LHCN-M2 (cell line): ENCODE data around the gene CFAP99. TPM values are rescaled to one million over a fixed set of nuclear protein-coding genes. Genes with fewer than 3 reads are reported as not detected.
A peak's percentile ranks its signal among the peaks of the same experiment; 100 is the strongest.
"Not testable (repeated sequence)": the region's sequence is repeated elsewhere in the genome, so short reads cannot be mapped to it uniquely, and the experiment has no call there.

Experiments used
- DNase-seq: peaks from one replicate; pipeline ENCODE4 v3.0.0-alpha.2; 2012; ENCODE audit warnings: low read depth
- polyA plus RNA-seq: library from polyadenylated mRNA; unstranded; fragments of >200 nt; gene quantifications from one replicate; pipeline ENCODE4 v1.2.1, GENCODE V29; 2012; ENCODE audit warnings: missing spikeins
- total RNA-seq: library from RNA; depleted of rRNA; stranded (reverse); fragments of >200 nt; gene quantifications from 2 replicates; pipeline ENCODE4 v1.2.3, GENCODE V29; 2014; rRNA removed

Gene CFAP99
- not detected in 2 replicates for total RNA-seq
- polyA plus RNA-seq, result not detected

DNA sequence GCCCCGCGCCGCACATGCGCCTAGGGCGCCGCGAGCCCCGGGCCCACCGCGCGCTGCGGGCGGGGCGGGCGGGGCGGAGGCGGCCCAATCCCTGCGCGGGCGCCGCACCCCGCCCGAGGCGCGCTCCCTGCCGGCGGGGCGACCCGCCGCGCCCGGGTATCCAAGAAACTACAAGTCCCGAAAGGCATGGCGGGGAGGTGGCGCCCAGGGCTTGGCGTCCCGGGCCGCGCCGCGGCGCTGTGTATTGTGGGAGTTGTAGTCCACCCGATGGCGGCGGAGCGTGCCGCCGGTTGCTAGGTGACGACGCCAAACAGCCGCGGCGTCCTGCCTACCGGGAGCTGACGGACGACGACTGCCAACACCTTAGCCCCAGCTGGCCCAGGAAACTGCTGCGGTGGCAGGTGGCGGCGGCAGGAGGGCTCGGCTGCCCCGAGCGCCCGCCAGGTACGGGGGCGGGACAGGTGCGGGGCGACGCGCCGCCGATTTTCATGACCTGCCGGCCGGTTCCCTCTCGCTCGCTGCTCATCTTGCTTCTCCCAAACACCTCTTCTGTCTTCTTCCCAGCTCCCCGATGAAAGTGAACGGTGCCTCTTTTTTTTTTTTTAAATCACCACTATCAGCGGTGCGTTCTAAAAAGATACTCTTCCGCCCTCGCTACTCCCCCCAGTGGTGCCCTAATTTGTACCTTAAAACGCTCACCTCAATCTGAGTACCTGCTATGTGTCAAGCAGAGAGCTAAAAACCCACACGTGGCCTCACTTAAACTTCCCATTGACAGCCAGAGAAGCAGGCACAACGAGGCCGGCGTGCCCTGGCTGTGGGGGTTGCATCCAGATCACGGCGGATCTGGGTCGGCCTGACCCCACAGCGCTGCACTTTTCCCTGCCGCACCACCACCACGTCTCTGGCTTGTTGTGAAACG is at the start of gene CFAP99:
TSS of gene CFAP99 (plus strand) at position 306 of the 922 bp plus-strand sequence.
- peak; percentile 87 for DNase-seq

DNA sequence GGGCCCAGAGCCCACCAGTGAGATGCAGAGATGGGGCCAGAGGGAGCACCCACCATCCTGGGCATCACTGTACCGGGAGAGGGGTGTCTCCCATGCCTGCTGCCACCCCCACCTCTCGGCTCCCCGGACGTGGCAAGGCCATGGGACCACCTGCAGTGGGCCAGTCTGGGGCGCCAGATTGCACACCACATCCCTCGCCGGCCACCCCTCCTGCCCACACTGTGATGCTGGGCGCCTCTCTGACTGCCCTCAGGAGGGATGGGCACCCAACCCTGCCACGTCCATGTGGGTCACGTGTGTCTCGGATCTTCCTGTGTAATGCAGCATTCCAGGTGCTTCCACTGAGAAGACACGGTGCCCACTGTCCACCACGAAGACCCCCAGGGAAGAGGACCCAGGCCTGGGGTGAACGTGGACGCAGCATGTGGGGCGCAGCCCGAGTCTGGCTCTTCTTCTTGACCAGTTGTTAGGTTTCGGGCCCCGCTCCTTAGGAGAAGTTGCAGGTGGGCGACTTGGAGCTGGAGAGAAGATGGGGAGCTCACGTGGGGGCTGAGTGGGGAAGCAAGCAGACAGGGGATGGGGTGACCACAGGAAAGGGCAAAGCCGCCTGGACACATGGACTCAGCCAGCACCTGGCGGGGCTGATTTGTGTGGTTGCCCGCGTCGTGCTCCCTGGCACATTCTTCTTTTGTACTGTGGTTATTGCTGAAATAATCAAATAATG is 48.0 kb upstream of the CFAP99 start:
- DNase-seq, result no peak

- no peak for DNase-seq
These were observed 46.8 kb upstream of the CFAP99 start for GRCh38 chr4:2371765-2372487.

DNA sequence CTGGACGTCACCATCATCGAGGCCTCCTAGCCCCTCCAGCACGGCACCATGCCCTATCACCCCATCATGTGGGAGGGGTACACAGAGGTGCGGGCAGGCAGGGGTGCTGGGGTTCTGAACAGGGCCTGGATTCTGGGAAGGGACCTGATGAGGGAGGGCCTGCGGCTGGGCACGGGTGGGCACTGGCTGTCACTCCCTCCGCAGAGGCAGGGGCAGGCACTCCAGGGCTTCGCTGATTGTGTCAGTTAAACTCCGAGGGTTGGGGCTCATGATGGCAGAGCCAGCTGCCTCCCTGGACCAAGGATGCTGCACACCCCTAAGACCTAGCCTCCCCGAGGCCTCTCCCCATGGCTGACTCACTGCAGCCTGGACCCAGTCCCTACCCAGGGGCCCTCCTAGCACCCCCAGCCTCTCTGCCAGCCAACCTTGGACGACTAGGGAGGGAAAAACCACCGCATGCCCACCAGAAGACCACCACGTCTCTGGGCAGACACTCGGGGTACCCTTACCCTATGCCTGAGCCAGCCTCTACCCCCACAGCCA is 46.2 kb upstream of the CFAP99 start:
- no peak for DNase-seq

DNA sequence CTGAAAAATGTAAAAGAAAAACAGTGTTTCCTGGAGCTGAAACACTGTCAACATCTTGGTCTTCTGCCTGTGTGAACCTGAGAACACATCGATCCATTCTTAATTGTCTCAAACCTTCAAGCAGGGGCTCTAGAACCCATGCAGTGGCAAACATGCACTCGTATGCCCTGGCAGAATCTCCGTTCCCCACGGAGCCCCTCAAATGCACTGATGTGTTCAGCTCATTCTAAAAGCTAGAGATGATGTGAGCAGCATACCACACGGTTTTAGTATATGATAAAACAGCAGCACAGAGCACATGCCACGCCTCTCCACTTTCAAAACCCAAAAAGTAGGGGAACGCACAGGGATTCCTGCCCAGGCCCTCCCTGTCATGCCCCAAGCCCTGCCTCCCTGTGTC is 45.2 kb upstream of the CFAP99 start:
- no peak for DNase-seq

- DNase-seq, result no peak
These were observed 43.3 kb upstream of the CFAP99 start for GRCh38 chr4:2375427-2375826.

DNA sequence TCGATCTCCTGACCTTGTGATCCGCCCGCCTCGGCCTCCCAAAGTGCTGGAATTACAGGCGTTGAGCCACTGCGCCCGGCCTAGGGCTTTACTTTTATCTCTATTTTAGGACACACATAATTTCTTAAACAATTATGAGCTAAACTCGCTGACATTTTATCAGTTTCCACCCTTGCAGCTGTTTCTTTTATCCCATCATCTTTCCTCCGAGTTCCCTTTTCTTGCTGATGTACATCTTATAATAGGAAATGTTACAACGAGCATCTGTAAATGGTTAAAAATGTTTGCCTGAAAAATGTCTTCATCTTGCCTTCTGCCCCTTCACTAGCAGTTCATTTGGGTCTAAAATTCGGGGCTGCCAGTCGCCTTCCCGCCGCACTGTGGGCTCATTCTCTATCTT is 41.5 kb upstream of the CFAP99 start:
- DNase-seq, result no peak

- no peak for DNase-seq
These were observed 40.4 kb upstream of the CFAP99 start for GRCh38 chr4:2378401-2378800.

DNA sequence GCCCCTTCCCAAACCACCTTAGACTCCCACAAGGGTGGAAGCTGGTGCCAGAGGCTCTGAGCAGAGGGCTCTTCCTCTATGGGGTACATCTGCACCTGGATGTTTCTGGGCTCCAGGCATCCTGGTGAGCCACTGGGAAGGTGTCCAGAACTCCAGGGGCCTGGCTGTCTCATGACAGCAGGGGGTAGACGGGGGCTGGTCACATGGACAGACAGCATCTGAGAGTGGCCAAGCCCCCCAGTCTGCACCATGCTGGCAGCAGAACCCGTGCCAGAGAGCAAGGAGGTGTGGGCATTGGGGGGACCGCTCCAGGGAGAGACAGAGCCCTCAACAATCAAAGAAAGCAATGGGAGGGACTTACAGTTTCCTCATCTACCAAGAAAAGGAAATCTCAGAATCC is 39.9 kb upstream of the CFAP99 start:
- DNase-seq, result no peak

DNA sequence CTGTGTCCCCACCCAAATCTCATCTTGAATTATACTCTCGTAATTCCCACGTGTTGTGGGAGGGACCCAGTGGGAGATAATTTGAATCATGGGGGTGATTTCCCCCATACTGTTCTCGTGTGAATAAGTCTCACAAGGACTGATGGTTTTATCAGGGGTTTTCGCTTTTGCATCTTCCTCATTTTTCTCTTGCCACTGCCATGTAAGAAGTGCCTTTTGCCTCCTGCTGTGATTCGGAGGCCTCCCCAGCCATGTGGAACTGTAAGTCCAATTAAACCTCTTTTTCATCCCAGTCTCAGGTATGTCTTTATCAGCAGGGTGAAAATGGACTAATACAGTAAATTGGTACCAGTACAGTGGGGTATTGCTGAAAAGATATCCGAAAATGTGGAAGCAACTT is 38.2 kb upstream of the CFAP99 start:
- not testable (repeated sequence) for DNase-seq

- DNase-seq, result not testable (repeated sequence)
These were observed 36.0 kb upstream of the CFAP99 start for GRCh38 chr4:2382769-2383202.

- not testable (repeated sequence) for DNase-seq
These were observed 35.5 kb upstream of the CFAP99 start for GRCh38 chr4:2383220-2383631.

- no peak for DNase-seq
These were observed 35.0 kb upstream of the CFAP99 start for GRCh38 chr4:2383760-2384159.

- no peak for DNase-seq
These were observed 34.5 kb upstream of the CFAP99 start for GRCh38 chr4:2384245-2384644.

DNA sequence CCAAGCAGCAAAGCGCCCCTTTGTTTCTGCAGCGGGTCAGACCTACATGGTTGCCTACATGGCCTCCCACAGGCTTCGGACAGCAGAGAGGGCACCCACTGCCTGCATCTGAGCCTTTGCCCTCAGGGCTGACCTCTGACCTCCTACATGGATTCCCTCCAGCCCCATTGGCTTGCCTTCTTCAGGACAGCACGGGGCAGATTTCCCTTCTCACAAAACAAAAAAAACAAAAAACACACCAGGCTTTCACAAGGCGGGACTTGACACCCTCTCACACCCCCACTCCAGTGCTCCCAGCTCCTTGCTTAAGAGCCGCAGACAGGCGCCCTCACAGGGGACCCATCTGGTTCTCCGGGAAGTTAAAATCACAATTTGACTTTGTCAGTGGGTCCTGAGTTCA is 33.2 kb upstream of the CFAP99 start:
- no peak for DNase-seq

GRCh38 chr4:2386717-2387116 is 32.0 kb upstream of the CFAP99 start:
- DNase-seq, result no peak

DNA sequence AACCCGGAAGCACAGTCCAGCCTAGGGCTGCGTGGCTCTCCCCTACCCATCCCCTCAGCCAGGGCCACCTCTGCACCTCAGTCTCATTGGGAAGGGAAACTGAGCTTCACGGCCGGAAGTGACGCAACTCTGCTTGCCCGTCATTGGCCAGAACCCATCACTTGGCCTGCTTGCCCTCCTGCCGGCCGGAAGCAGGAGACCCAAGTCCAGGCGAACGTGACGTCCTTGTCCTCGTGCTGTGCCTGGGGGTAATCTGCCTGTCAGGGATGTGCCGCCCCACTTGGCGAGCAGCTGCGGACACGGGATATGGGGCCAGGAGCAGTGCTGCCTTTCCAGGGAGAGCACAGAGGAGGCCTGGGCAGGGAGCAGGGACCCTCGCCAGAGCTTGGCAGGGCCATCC is 31.5 kb upstream of the CFAP99 start:
- DNase-seq, result no peak

- DNase-seq, result no peak
These were observed 30.9 kb upstream of the CFAP99 start for GRCh38 chr4:2387829-2388228.

GRCh38 chr4:2388429-2389182 is 30.1 kb upstream of the CFAP99 start:
- DNase-seq, result no peak

DNA sequence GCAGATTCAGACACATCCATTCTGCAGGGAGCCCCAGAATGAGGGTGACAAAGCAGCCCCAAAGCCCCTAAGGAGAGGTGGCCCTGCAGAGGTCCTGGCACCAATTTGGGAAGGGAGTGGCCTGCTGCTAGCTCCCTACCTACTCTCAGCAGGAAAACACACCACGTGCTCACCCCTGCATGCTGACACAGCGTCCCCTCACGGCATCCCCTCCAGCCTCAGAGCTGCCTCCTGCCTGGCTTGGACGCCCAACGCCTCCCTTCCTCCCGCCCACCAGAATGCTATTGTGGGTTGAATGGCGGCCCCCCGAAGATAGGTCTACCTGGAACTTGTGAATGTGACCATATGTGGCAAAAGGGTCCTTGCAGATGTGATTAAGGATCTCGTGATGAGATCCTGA is 29.1 kb upstream of the CFAP99 start:
- DNase-seq, result no peak

DNA sequence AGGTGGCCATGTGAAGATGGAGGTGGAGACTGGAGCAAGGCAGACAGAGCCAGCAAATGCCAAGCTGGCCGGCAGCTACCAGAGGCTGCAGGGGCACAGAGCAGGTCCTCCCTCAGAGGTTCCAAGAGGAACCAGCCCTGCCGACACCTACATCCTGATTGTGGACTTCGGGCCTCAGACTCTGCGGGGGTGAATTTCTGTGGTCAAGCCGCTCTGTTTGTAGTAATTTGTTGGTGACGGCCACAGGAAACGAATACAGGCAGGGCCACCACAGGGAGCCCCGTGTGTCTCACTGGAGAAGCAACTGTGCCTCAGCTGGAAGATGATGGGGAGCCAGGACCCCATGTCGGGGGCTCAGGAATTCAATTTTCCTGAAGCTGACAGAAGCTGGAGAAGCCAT is 28.6 kb upstream of the CFAP99 start:
- no peak for DNase-seq
